HCT116 (cell line): ENCODE measurements around the gene FAM13A.

Source experiments
- CBX3 ChIP-seq: IDR thresholded peaks from 2 replicates; pipeline ENCODE4 v1.6.1; 2012; ENCODE audit warnings: low read depth
- CEBPB ChIP-seq: IDR thresholded peaks from 2 replicates; pipeline ENCODE4 v1.6.1; 2012; ENCODE audit warnings: low read depth
- CTCF ChIP-seq, 3 experiments: fragments of 200-600 bp in 1 of 3; sonication (generic) in 1 of 3; IDR thresholded peaks in 2 of 3; conservative IDR thresholded peaks in 1 of 3; 2 replicates each; pipeline ENCODE4 v1.5.1; 2012 to 2017; ENCODE audit warnings: low read depth in 2 of 3, low read length in 2 of 3, antibody characterized with exemption in 1 of 3, borderline replicate concordance in 1 of 3, control low read depth in 1 of 3, mild to moderate bottlenecking in 1 of 3, mixed read lengths in 1 of 3, mixed run types in 1 of 3, moderate library complexity in 1 of 3; ENCODE audit not compliant: insufficient read depth in 1 of 3
- POLR2A ChIP-seq: IDR thresholded peaks from 2 replicates; pipeline ENCODE4 v1.7.0; 2011; ENCODE audit warnings: borderline replicate concordance; ENCODE audit not compliant: insufficient read depth, insufficient read length; ENCODE audit errors: extremely low read depth
- POLR2AphosphoS5 ChIP-seq: IDR thresholded peaks from 2 replicates; pipeline ENCODE4 v1.6.1; 2011; ENCODE audit warnings: mild to moderate bottlenecking, low read depth, low read length, moderate library complexity
- SIN3A ChIP-seq: IDR thresholded peaks from 2 replicates; pipeline ENCODE4 v1.6.1; 2012; ENCODE audit warnings: low read depth
- SRF ChIP-seq: IDR thresholded peaks from 2 replicates; pipeline ENCODE4 v1.6.1; 2012; ENCODE audit warnings: low read depth
- TF ChIP-seq, protein P1 (sequence below): IDR thresholded peaks from 2 replicates; pipeline ENCODE4 v1.6.1; 2011; ENCODE audit warnings: mild to moderate bottlenecking, low read length, moderate library complexity; ENCODE audit not compliant: insufficient replicate concordance; ENCODE audit errors: extremely low read depth

- no peak for TF ChIP-seq CTCF (IDR thresholded peaks at IDR 0.05 in 2 of 3, conservative IDR thresholded peaks at IDR 0.05 in 1 of 3; ENCODE audit: borderline replicate concordance in 1 of 3, insufficient read depth in 1 of 3, low read depth in 2 of 3, low read length in 2 of 3)
- TF ChIP-seq POLR2A: no peak
- TF ChIP-seq POLR2AphosphoS5: no peak
- no peak for TF ChIP-seq CEBPB
- TF ChIP-seq SRF: no peak
- no peak for TF ChIP-seq CBX3
- no peak for TF ChIP-seq SIN3A
- TF ChIP-seq, protein P1, sequence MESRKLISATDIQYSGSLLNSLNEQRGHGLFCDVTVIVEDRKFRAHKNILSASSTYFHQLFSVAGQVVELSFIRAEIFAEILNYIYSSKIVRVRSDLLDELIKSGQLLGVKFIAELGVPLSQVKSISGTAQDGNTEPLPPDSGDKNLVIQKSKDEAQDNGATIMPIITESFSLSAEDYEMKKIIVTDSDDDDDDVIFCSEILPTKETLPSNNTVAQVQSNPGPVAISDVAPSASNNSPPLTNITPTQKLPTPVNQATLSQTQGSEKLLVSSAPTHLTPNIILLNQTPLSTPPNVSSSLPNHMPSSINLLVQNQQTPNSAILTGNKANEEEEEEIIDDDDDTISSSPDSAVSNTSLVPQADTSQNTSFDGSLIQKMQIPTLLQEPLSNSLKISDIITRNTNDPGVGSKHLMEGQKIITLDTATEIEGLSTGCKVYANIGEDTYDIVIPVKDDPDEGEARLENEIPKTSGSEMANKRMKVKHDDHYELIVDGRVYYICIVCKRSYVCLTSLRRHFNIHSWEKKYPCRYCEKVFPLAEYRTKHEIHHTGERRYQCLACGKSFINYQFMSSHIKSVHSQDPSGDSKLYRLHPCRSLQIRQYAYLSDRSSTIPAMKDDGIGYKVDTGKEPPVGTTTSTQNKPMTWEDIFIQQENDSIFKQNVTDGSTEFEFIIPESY: no peak
Measured at GRCh38 chr4:88826771-88827170, 230.2 kb downstream of the FAM13A start.
